Astrocyte of the hippocampus (primary cell): ENCODE results near the gene LHX6.

Source experiments
- DNase-seq: peaks from one replicate; pipeline ENCODE4 v3.0.0; 2011; ENCODE audit warnings: low read depth, low spot score

The LHX6 gene

DNA sequence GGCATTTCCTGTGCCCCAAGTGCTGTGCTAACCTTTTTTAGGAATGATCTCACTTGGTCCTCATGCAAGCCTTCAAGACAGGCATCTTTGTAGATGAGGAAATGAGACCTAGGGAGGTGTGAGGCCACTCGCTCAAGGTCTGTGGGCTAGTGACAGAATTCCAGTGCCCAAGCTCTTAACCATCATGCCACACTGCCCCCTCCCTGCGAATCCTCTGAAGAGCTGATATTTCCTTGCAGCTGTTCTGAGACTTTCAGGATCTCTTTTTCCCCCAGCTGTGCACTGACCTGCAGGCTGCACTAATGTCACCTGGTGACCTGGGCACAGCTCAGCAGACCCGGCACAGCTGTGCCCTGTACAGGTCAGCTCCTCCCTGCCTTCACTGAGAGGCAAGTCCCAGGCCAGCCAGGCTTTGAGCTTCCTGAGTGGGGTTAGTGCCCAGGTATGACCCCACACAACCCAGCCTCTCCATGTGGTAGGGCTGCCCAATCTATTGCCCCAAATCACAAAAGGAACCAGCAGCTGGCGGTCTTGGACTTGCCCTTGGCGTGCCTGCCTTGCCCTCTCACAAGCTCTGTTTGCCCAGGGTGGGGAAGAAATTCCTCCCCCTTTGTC is 36.4 kb downstream of the LHX6 start:
- no peak for DNase-seq

GRCh38 chr9:122191584-122191983 is 37.2 kb downstream of the LHX6 start:
- no peak for DNase-seq

DNA sequence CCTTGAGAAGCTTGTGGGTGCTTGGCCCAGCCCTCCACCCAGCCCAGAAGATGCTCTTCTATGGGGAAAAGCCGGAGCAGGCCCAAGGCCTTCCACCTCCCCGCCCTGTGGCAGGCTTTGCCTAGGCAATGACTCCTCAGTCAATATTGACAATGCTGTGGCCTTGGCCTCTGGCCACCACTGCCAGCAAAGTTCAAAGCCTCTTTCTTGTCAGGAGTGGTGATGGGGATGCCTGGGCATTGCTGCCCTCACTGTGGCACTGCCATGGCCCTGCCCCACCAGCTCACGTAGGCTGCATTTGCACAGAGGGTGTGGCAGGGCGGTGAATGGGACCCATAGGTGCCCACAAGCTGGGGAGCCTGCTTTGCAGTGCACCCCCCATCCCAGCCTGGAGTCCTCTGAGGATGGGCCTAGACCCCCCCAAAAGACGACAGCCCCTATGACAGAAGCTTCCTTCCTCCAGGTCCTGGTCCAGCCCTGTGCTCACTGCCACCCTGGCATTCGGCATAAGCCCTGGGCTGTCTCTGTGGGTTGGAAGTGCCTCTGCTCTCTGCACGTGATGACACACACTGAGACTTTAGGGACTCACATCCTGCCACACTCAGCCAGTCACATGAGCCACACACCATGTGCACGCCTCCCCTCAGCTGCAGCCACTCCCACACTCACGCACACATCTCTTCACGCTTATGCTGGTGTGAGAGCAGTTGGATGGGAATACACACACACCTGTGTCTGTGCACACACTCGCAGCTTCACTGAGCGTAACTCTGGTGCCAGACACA is 38.0 kb downstream of the LHX6 start:
- DNase-seq, result no peak

DNA sequence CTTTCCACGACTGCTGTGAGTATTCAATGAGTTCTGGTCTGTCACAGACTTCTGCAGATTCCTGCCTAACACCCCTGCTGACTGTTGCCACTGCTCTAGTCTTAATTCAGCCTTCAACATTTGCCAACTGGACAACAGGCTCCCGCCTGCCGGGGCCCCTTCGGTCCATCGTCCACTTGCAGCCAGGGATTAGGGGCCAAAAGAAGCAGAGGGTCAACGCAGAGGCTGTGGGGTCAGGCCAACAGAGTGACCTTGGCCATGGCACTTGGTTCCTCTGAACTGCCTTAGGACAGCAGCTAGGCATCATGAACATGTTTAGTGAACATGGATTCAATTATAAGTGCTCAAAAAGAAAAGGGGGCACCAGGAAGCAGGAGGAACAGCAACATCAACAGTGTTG is 40.4 kb downstream of the LHX6 start:
- no peak for DNase-seq

GRCh38 chr9:122186777-122187470 is 41.8 kb downstream of the LHX6 start:
- DNase-seq, result no peak

GRCh38 chr9:122186301-122186700 is 42.5 kb downstream of the LHX6 start:
- DNase-seq, result no peak

GRCh38 chr9:122184551-122184950 is 44.2 kb downstream of the LHX6 start:
- DNase-seq, result no peak

DNA sequence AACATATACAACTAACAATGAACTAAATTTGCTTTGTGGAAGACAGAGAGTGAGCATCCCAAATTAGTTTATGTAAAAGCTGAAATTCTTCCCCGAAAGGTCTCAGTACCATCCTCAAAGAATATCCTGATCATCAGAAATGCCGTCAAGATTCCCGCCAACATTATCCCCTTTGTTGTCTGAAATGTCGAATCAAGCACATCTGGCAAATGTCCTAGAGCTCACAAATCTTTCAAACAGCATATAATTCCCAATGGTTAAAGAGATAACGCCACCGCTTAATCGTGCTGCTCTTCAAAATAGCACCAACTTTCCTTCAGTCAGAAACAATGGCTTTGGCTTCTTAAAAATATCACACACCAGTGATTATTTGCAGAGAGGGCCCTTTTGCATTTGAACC is 45.3 kb downstream of the LHX6 start:
- no peak for DNase-seq

- DNase-seq, result peak; percentile 59
Measured at GRCh38 chr9:122180633-122181032, 48.1 kb downstream of the LHX6 start.

DNA sequence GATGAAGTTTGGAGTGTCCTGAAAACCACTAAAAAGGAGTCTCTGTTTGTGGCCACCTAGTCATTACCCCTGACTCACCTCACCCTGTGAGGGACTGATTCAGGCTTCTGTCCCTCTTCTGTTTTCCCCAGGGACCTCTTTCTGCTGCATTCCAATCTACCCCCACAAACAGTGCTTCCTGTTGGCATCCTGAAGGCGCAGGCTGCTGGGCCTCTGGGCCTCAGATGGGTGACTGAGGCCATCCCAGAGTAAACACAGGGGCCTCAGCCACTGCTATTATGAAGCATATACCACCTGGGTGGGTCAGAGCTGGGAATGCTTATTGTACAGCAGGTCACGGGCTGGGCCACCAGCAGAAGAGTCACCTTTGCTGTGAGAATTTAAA is 49.1 kb downstream of the LHX6 start:
- peak; percentile 23 for DNase-seq

GRCh38 chr9:122179054-122179689 is 49.6 kb downstream of the LHX6 start:
- DNase-seq, result no peak

GRCh38 chr9:122176916-122177315 is 51.8 kb downstream of the LHX6 start:
- no peak for DNase-seq

DNA sequence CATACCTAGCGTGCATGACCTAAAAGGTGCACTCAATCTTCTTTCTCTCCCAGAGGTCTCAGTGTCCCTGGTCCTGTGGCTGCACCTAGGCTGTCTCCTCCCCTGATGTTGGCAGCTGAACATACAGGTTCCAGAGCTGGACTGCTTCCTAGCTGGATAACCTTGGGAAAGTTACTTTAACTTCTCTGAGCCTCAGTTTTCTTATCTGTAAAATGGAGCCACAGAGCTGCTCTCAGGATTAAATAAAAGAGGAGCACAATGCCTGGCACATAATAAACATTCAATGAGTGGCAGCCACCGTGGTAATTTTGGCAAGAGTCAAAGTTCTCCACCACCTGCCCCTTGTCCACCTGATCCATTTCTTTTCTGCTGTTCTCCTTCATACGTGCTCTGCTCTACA is 55.1 kb downstream of the LHX6 start:
- DNase-seq, result no peak

DNA sequence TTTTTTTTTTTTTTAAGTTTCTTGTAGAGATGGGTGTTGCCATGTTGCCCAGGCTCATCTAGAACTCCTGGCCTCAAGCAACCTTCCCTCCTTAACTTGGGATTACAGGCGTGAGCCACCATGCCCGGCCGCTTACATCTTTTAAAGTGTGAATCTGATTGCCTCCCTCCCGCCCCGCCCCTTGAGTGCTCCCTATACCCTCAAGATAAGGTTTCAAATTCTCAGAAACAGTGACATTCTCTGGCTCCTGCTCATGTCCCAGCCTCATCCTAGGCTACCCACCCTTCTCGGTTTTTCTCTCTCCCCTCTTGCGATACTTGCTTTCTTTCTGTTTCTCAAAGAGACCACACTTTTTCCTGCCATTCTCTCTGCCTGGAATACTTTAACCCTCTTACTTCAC is 56.6 kb downstream of the LHX6 start:
- no peak for DNase-seq

DNA sequence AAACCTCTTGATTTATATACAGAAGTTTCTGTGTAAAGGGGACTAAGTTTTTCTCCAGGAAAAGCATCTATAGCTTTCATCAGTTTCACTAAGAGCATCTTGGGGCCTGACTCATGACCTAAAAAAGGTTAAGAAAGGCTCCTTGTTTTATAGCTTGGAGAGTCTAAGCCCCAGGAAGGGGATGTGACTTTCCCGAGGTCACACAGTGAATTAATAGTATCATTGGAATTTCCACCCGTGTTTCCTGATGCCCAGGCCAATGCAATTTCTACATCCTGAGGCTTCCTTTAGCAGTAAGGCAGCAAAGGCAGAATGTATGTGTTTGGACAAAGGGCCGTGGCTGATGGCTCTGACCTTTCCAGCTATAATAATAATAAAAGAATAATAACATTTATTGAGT is 60.4 kb downstream of the LHX6 start:
- no peak for DNase-seq

GRCh38 chr9:122164286-122164685 is 64.5 kb downstream of the LHX6 start:
- DNase-seq, result no peak

DNA sequence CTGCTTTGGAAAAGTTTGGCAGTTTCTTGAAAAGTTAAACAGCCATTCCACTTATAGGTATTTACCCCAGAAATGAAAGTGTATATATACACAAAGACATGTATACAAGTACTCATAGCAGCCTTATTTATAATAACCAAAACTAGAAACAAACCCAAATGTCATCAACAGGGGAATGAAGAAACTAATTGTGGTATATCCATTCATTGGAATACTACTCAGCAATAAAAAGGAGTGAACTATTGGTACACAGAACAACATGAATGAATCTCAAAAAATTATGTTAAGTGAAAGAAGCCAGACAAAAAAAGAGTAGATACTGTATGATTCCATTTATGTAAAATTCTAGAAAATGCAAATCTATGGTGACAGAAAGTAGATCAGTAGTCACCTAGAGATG is 66.3 kb downstream of the LHX6 start:
- DNase-seq, result no peak

GRCh38 chr9:122159925-122160246 is 68.9 kb downstream of the LHX6 start:
- DNase-seq, result no peak

DNA sequence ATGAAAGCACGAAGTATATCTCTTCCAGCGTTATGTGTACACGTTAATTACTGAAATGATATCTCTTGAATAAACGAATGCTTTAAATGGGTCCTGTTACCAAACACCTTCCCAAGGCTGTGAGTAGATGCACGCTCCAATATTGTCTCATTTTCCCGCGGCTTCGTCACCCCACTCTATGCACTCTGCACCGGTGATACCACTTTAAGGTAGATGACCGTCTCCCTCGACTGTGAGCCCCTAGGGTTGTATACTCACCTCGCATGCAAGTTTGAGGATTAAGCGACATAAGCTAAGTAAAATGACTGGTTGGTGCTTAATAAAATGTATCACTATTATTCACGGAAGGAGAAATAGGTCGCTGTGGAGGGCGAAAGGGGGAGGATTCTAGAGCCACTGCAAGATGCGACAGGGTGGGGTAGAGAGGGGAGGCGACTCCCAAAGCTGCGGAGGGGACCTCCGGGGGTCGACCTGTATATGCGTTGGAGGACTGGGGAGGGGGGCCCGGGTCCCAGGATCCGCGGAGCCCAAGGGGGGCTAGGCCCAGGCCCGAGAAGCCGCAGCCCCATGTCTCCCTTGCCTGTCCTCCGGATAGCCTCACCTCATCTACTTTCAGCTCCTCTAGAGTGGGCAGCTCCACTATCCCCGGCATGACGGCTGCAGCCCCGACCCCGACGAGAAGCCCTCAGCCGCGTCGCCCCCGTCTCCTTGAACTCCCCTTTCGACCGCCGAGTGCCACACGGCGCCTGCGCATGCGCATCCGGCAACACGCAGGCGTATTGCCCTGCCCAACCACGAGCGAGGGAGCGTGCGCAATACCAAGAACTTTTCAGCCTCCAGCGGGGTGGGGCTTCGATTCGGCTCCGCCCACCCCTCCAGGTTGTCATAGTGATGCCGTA is 69.5 kb downstream of the LHX6 start, which contains the start of the genes MORN5 and NDUFA8:
MORN5 (plus strand) TSS at position 883 of the 899 bp plus-strand sequence. CDS start 65 bp downstream, outside the sequence.
NDUFA8 (minus strand) TSS at position 754 of the 899 bp plus-strand sequence; CDS start at position 652, 102 bp downstream.
- peak; percentile 99 for DNase-seq

- peak; percentile 41 for DNase-seq
Measured at GRCh38 chr9:122158202-122158601, 70.6 kb downstream of the LHX6 start.

- no peak for DNase-seq
Measured at GRCh38 chr9:122155796-122156195, 73.0 kb downstream of the LHX6 start.
